ENCODE data around the gene TMEM132C.

- TF ChIP-seq CTCF (conservative IDR thresholded peaks at IDR 0.05; ENCODE audit: low read depth in 2 of 2) (no peak), ETS1 (IDR thresholded peaks at IDR 0.05) (no peak), POLR2AphosphoS5 (IDR thresholded peaks at IDR 0.05; ENCODE audit: low read depth) (no peak)
Measured at GRCh38 chr12:128554546-128555304, 287.8 kb downstream of the TMEM132C start.

Data from GM23338 (cell line).